Measurements from ENCODE around the gene ATN1.

DNA sequence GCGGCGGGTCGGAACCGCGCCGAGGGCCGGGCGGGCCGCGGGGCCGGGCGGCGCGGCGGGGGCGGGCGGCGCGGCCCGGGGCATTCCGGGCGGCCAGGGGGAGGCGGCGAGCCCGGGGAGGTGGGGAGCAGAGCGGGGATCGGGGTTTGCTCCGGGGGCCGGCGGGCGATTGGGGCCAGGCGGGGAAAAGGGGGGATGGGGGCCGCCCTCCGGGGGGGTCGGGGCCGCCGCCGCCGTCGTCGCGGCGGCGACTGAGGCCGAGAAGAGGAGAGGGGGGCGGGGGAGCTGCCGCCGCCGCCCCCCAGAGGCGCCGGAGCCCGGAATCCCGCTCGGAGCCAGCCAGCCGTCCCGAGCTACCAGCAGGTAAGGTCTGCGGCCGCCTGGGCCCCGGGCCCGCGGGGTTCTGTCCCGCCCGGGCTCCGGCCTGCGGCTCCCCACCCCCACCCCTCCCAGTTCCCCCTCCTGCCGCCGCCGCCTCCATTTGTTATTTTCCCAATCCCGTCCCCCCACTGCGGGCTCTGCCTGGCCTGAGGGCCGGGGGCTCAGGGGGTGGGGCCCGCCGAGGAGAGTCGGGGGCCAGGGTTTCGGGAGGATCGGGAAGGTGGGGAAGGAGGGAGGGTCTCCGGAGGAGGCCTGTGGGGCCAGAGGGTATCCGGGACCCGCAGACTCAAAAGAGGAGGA is 403 bp downstream of the ATN1 start:
- TF ChIP-seq, protein P1, sequence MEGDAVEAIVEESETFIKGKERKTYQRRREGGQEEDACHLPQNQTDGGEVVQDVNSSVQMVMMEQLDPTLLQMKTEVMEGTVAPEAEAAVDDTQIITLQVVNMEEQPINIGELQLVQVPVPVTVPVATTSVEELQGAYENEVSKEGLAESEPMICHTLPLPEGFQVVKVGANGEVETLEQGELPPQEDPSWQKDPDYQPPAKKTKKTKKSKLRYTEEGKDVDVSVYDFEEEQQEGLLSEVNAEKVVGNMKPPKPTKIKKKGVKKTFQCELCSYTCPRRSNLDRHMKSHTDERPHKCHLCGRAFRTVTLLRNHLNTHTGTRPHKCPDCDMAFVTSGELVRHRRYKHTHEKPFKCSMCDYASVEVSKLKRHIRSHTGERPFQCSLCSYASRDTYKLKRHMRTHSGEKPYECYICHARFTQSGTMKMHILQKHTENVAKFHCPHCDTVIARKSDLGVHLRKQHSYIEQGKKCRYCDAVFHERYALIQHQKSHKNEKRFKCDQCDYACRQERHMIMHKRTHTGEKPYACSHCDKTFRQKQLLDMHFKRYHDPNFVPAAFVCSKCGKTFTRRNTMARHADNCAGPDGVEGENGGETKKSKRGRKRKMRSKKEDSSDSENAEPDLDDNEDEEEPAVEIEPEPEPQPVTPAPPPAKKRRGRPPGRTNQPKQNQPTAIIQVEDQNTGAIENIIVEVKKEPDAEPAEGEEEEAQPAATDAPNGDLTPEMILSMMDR (IDR thresholded peaks at IDR 0.05): no peak
- no peak for TF ChIP-seq POLR2A (IDR thresholded peaks at IDR 0.05)

Data from prostate gland (tissue), 2 donors.